A673 (cell line): ENCODE data around the gene DPYSL5. TPM values are rescaled to one million over a fixed set of nuclear protein-coding genes. Genes with fewer than 3 reads are reported as not detected.

ENCODE experiments used
- BruUV-seq: library from RNA; stranded (reverse); fragments of 400-500 nt; replicated peaks from 2 replicates; lab custom pipeline; 2021; lab: Mats Ljungman, UMichigan
- CTCF ChIA-PET: fragments of 300-600 bp; sonication (Branson Sonifier 250); formaldehyde crosslinking; loops from one replicate; lab custom pipeline; 2022; ENCODE audit warnings: antibody characterized with exemption; lab: Charles Lee
- POLR2A ChIA-PET: fragments of 300-600 bp; sonication (Branson Sonifier 250); formaldehyde crosslinking; loops from one replicate; lab custom pipeline; 2022; ENCODE audit warnings: antibody characterized with exemption; ENCODE audit not compliant: low non-redundant PET; lab: Charles Lee
- DNase-seq: peaks from one replicate; pipeline ENCODE4 v3.0.0-alpha.2; 2015; ENCODE audit warnings: low spot score
- H3K27ac ChIP-seq: fragments of 200-600 bp; sonication (generic); 2 replicates; pipeline ENCODE4 v1.5.1; 2016; ENCODE audit warnings: mixed run types, low read depth, mild to moderate bottlenecking, mixed read lengths, antibody characterized with exemption, low read length; ENCODE audit not compliant: poor library complexity, severe bottlenecking
- H3K27me3 ChIP-seq: fragments of 200-600 bp; sonication (generic); replicated peaks from 2 replicates; pipeline ENCODE4 v1.6.1; 2017; ENCODE audit warnings: mixed run types, low read depth, mild to moderate bottlenecking, mixed read lengths, antibody characterized with exemption, low read length; ENCODE audit not compliant: insufficient read depth, poor library complexity
- H3K36me3 ChIP-seq: fragments of 200-600 bp; sonication (generic); 2 replicates; pipeline ENCODE4 v1.6.1; 2016; ENCODE audit warnings: mixed run types, mild to moderate bottlenecking, mixed read lengths, antibody characterized with exemption, low read length; ENCODE audit not compliant: insufficient read depth, poor library complexity, severe bottlenecking
- H3K4me1 ChIP-seq: fragments of 200-600 bp; sonication (generic); 2 replicates; pipeline ENCODE4 v1.6.1; 2017; ENCODE audit warnings: mixed run types, mild to moderate bottlenecking, mixed read lengths, antibody characterized with exemption, low read length; ENCODE audit not compliant: insufficient read depth, poor library complexity, severe bottlenecking
- H3K4me3 ChIP-seq: fragments of 200-600 bp; sonication (generic); 2 replicates; pipeline ENCODE4 v1.5.1; 2016; ENCODE audit warnings: low read depth, mixed run types, mild to moderate bottlenecking, mixed read lengths, low read length; ENCODE audit not compliant: poor library complexity, severe bottlenecking
- H3K9me3 ChIP-seq: fragments of 200-600 bp; sonication (generic); 2 replicates; pipeline ENCODE4 v1.6.1; 2016; ENCODE audit warnings: mixed run types, low read depth, mild to moderate bottlenecking, mixed read lengths, antibody characterized with exemption, low read length; ENCODE audit not compliant: poor library complexity, severe bottlenecking
- EZH2 ChIP-seq: fragments of 200-600 bp; sonication (generic); IDR thresholded peaks from 2 replicates; pipeline ENCODE4 v1.6.1; 2017; ENCODE audit warnings: borderline replicate concordance, low read depth, mild to moderate bottlenecking, mixed read lengths, antibody characterized with exemption, low read length; ENCODE audit not compliant: poor library complexity, severe bottlenecking
- intact Hi-C: fragments of 100-400 bp; cut with micrococcal nuclease; formaldehyde crosslinking; loops from one replicate; pipeline ENCODE4 v1.10.0; 2022; ENCODE audit not compliant: unreplicated experiment
- total RNA-seq: library from RNA; stranded (reverse); gene quantifications from 2 replicates; pipeline ENCODE4 v1.2.3, GENCODE V29; 2021
- TF ChIP-seq, protein P1 (sequence below): fragments of 300-800, 200-600 bp; sonication (generic); conservative IDR thresholded peaks from 2 replicates; pipeline ENCODE4 v1.5.1; 2017; ENCODE audit warnings: low read depth, mild to moderate bottlenecking, antibody characterized with exemption, low read length, moderate library complexity, mixed read lengths

DPYSL5 gene
- total RNA-seq, 1 experiment from 2014 or later, result 110 TPM

DNA sequence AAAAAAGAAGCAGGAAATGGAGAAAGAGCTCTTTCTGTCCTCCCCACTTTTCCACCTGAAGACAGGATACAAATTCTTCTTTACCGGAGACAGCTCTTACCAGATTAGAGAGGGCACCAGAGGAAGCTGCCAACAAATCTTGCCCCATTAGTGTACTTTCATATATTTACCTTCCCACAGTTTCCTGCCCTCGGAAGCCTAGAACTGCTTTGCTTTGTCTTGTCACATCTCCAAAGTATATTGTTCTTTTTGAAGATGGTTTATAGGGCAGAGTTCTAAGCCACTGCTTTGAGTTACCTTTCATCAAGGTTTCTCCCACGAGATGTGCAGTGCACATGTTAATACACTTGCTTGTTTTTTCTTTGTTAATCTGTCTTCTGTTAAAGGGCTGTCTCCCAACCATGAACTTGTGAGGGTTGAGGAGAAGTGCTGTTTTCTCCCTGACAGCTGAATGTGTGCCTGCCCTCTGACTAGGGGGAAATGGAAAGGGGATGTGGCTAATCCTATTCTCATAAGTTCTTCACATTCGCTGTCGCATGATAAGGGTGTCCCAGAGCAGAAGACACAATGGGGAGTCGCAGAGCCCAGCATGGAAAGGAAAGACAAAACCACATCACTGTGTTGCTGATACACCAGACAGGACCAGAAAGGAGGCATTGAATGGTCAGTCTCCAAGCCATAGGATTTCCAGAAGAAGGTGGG, 37.9 kb upstream of the DPYSL5 start:
- ChIA-PET CTCF (no interaction called here), POLR2A (no interaction called here)
- BruUV-seq, result no TSS peak
- no peak overlapping the region for H3K27ac ChIP-seq
- no peak for DNase-seq
- no peak for TF ChIP-seq EZH2
- TF ChIP-seq, protein P1, sequence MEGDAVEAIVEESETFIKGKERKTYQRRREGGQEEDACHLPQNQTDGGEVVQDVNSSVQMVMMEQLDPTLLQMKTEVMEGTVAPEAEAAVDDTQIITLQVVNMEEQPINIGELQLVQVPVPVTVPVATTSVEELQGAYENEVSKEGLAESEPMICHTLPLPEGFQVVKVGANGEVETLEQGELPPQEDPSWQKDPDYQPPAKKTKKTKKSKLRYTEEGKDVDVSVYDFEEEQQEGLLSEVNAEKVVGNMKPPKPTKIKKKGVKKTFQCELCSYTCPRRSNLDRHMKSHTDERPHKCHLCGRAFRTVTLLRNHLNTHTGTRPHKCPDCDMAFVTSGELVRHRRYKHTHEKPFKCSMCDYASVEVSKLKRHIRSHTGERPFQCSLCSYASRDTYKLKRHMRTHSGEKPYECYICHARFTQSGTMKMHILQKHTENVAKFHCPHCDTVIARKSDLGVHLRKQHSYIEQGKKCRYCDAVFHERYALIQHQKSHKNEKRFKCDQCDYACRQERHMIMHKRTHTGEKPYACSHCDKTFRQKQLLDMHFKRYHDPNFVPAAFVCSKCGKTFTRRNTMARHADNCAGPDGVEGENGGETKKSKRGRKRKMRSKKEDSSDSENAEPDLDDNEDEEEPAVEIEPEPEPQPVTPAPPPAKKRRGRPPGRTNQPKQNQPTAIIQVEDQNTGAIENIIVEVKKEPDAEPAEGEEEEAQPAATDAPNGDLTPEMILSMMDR, result no peak
- intact Hi-C loops, result no loop called here
- no peak overlapping the region for H3K4me3 ChIP-seq
- no peaks in the 10 kb centered on the region for H3K27me3 ChIP-seq
- H3K9me3 ChIP-seq, result no peaks in the 10 kb centered on the region
- no peaks in the 10 kb centered on the region for H3K36me3 ChIP-seq
- no peaks in the 10 kb centered on the region for H3K4me1 ChIP-seq

DNA sequence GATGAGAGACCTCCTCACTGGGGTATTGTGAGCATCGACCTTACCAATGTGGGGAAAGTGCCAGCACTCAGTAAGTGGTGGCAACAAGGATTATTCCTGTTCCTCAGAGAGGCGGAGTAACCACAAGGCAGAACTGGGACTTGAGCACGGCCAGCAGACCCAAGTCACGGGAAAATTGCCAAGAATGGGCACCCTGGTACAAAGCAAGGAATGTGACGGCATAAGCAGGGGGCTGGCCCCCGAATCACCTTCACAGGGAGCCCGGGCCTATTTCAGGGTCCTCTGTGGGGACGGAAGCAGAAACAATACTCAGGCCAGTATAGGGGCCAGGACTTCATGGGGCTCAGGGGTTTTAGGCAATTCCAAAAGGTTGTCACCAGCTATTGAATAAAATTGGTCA, 36.7 kb upstream of the DPYSL5 start:
- Histone ChIP-seq H3K27ac (no peak overlapping the region), H3K4me1 (no peaks in the 10 kb centered on the region), H3K36me3 (no peaks in the 10 kb centered on the region), H3K27me3 (no peaks in the 10 kb centered on the region), H3K9me3 (no peaks in the 10 kb centered on the region), H3K4me3 (no peak overlapping the region)
- TF ChIP-seq, protein P1, result no peak
- no peak for TF ChIP-seq EZH2
- ChIA-PET CTCF (no interaction called here), POLR2A (no interaction called here)
- DNase-seq, result no peak
- intact Hi-C loops, result no loop called here
- BruUV-seq, result no TSS peak

DNA sequence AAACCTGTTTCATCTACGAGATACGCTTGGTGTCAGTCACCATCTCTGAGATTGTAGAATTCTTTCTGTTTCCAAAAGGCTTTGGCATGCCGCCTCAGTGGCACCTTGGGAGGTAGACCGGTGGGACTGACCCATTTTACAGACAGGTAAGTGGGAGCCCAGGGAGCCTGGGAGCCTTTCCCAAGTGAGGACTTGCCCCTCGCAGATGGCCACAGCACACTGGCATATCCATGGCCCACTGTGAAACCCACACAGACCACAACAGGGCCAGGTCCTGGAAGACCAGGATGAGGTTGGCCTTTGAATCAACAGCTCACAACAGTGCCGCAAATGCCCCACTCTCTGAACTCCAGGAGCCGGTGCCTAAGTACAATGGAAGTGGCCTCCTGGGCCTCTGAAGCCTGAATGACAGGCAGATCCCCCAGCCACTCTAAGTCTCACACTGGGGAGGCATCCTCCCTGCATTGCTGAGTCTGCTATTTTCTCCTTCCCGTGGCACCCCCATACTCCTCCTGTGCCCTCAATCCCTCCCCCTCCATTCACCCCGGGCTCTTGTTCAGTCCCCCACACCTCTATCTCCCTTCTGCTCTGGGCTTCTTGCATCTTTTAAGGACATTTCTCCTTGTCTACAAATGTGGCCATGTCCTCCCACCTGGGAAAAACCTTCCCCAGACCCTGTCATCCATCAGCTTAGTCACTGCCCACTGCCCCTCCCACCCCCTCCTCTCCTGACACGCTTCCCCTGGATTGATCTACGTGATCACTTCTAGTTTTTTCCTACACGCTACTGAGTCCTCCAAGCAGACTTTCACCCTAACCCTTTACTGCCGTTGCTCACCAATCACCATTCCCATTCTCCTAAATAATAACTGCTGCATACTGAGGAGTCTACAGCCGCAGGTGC, 35.9 kb upstream of the DPYSL5 start:
- CTCF ChIA-PET, result no interaction called here

More for the DNA sequence above, 35.9 kb upstream of the DPYSL5 start:
- Histone ChIP-seq H3K4me3 (no peak overlapping the region), H3K36me3 (no peaks in the 10 kb centered on the region), H3K4me1 (no peaks in the 10 kb centered on the region), H3K9me3 (no peaks in the 10 kb centered on the region), H3K27me3 (no peaks in the 10 kb centered on the region), H3K27ac (no peak overlapping the region)
- TF ChIP-seq, protein P1, result no peak
- no peak for TF ChIP-seq EZH2
- POLR2A ChIA-PET, result no interaction called here
- no peak for DNase-seq
- intact Hi-C loops, result no loop called here
- no TSS peak for BruUV-seq
